ENCODE measurements around the gene LY86.

The LY86 gene

GRCh38 chr6:6623553-6623952, 35.0 kb downstream of the LY86 start:
- no peak for DNase-seq (ENCODE audit: low spot score)

- no peak for DNase-seq (ENCODE audit: low spot score)
Observed at GRCh38 chr6:6624269-6624990, 35.9 kb downstream of the LY86 start.

GRCh38 chr6:6626187-6626586, 37.7 kb downstream of the LY86 start:
- DNase-seq (ENCODE audit: low spot score): no peak

- DNase-seq (ENCODE audit: low spot score): no peak
Observed at GRCh38 chr6:6629402-6629801, 40.9 kb downstream of the LY86 start.

- no peak for DNase-seq (ENCODE audit: low spot score)
Observed at GRCh38 chr6:6631053-6631452, 42.5 kb downstream of the LY86 start.

- DNase-seq (ENCODE audit: low spot score): no peak
Observed at GRCh38 chr6:6631534-6632276, 43.2 kb downstream of the LY86 start.

- DNase-seq (ENCODE audit: low spot score): no peak
Observed at GRCh38 chr6:6633898-6634734, 45.6 kb downstream of the LY86 start.

- DNase-seq (ENCODE audit: low spot score): no peak
Observed at GRCh38 chr6:6634735-6635075, 46.2 kb downstream of the LY86 start.

GRCh38 chr6:6635291-6635690, 46.8 kb downstream of the LY86 start:
- DNase-seq (ENCODE audit: low spot score): no peak

GRCh38 chr6:6635869-6636268, 47.3 kb downstream of the LY86 start:
- no peak for DNase-seq (ENCODE audit: low spot score)

GRCh38 chr6:6639572-6639971, 51.1 kb downstream of the LY86 start:
- no peak for DNase-seq (ENCODE audit: low spot score)

GRCh38 chr6:6640926-6641325, 52.4 kb downstream of the LY86 start:
- no peak for DNase-seq (ENCODE audit: low spot score)

GRCh38 chr6:6643398-6643797, 54.9 kb downstream of the LY86 start:
- DNase-seq (ENCODE audit: low spot score): no peak

GRCh38 chr6:6645261-6645917, 56.9 kb downstream of the LY86 start:
- DNase-seq (ENCODE audit: low spot score): no peak

GRCh38 chr6:6646384-6646783, 57.9 kb downstream of the LY86 start:
- no peak for DNase-seq (ENCODE audit: low spot score)

GRCh38 chr6:6646859-6647258, 58.3 kb downstream of the LY86 start:
- no peak for DNase-seq (ENCODE audit: low spot score)

- no peak for DNase-seq (ENCODE audit: low spot score)
Observed at GRCh38 chr6:6648692-6649343, 60.3 kb downstream of the LY86 start.

GRCh38 chr6:6649824-6650349, 61.4 kb downstream of the LY86 start:
- DNase-seq (ENCODE audit: low spot score): no peak

- DNase-seq (ENCODE audit: low spot score): no peak
Observed at GRCh38 chr6:6650839-6651238, 62.3 kb downstream of the LY86 start.

GRCh38 chr6:6651335-6651734, 62.8 kb downstream of the LY86 start:
- no peak for DNase-seq (ENCODE audit: low spot score)

- no peak for DNase-seq (ENCODE audit: low spot score)
Observed at GRCh38 chr6:6652932-6653331, 64.4 kb downstream of the LY86 start.

All from hematopoietic multipotent progenitor cell treated with erythropoietin and hydrocortisone succinate and interleukin-3 and kit ligand, for 17 days (in vitro differentiated cells).